Measurements from ENCODE around the gene PRKG1. TPM values are rescaled to one million over a fixed set of nuclear protein-coding genes. Genes with fewer than 3 reads are reported as not detected.

PRKG1 gene
- not detected for total RNA-seq

GRCh38 chr10:51074238-51075028, at the start of gene PRKG1:
Gene PRKG1 (plus strand): TSS chr10:51074487.
- Mint-ChIP-seq H3K4me1 (peaks cover 7% of the 10 kb centered on the region), H3K9me3 (no peaks in the 10 kb centered on the region), H3K27me3 (peaks cover 57% of the 10 kb centered on the region), H3K4me3 (peak within 1 kb of the TSS; percentile 49), H3K36me3 (no peaks in the 10 kb centered on the region), H3K27ac (no peak within 1 kb of the TSS)
- no peak for DNase-seq

GRCh38 chr10:51028420-51028819, 45.9 kb upstream of the PRKG1 start:
- no peaks in the 10 kb centered on the region for H3K4me1 Mint-ChIP-seq
- H3K9me3 Mint-ChIP-seq, result no peaks in the 10 kb centered on the region
- no peak for DNase-seq
- no peaks in the 10 kb centered on the region for H3K36me3 Mint-ChIP-seq
- H3K27me3 Mint-ChIP-seq, result peaks cover 15% of the 10 kb centered on the region
- H3K27ac Mint-ChIP-seq, result no peak overlapping the region
- H3K4me3 Mint-ChIP-seq, result no peak overlapping the region

GRCh38 chr10:51029172-51029641, 45.1 kb upstream of the PRKG1 start:
- H3K36me3 Mint-ChIP-seq, result no peaks in the 10 kb centered on the region
- no peak overlapping the region for H3K4me3 Mint-ChIP-seq
- no peaks in the 10 kb centered on the region for H3K9me3 Mint-ChIP-seq
- no peak overlapping the region for H3K27ac Mint-ChIP-seq
- DNase-seq, result no peak
- no peaks in the 10 kb centered on the region for H3K4me1 Mint-ChIP-seq
- peaks cover 15% of the 10 kb centered on the region for H3K27me3 Mint-ChIP-seq

- H3K36me3 Mint-ChIP-seq, result no peaks in the 10 kb centered on the region
- no peaks in the 10 kb centered on the region for H3K9me3 Mint-ChIP-seq
- H3K4me3 Mint-ChIP-seq, result no peak overlapping the region
- H3K27me3 Mint-ChIP-seq, result peaks cover 15% of the 10 kb centered on the region
- no peaks in the 10 kb centered on the region for H3K4me1 Mint-ChIP-seq
- no peak for DNase-seq
- no peak overlapping the region for H3K27ac Mint-ChIP-seq
Measured at GRCh38 chr10:51030480-51030879, 43.8 kb upstream of the PRKG1 start.

- H3K4me3 Mint-ChIP-seq, result no peak overlapping the region
- no peaks in the 10 kb centered on the region for H3K36me3 Mint-ChIP-seq
- H3K27me3 Mint-ChIP-seq, result peaks cover 15% of the 10 kb centered on the region
- H3K4me1 Mint-ChIP-seq, result no peaks in the 10 kb centered on the region
- H3K27ac Mint-ChIP-seq, result no peak overlapping the region
- no peak for DNase-seq
- no peaks in the 10 kb centered on the region for H3K9me3 Mint-ChIP-seq
Measured at GRCh38 chr10:51031950-51032349, 42.3 kb upstream of the PRKG1 start.

GRCh38 chr10:51034769-51035168, 39.5 kb upstream of the PRKG1 start:
- Mint-ChIP-seq H3K4me1 (no peaks in the 10 kb centered on the region), H3K27ac (no peak overlapping the region), H3K9me3 (no peaks in the 10 kb centered on the region), H3K27me3 (peaks cover 11% of the 10 kb centered on the region), H3K4me3 (no peak overlapping the region), H3K36me3 (no peaks in the 10 kb centered on the region)
- no peak for DNase-seq

- H3K4me3 Mint-ChIP-seq, result no peak overlapping the region
- H3K27ac Mint-ChIP-seq, result no peak overlapping the region
- H3K36me3 Mint-ChIP-seq, result no peaks in the 10 kb centered on the region
Measured at GRCh38 chr10:51035344-51035743, 38.9 kb upstream of the PRKG1 start.

GRCh38 chr10:51045871-51046270, 28.4 kb upstream of the PRKG1 start:
- Mint-ChIP-seq H3K4me3 (no peak overlapping the region), H3K27ac (no peak overlapping the region), H3K4me1 (no peaks in the 10 kb centered on the region), H3K9me3 (no peaks in the 10 kb centered on the region), H3K27me3 (no peaks in the 10 kb centered on the region), H3K36me3 (no peaks in the 10 kb centered on the region)
- DNase-seq, result no peak

More at GRCh38 chr10:51035344-51035743, 38.9 kb upstream of the PRKG1 start:
- H3K9me3 Mint-ChIP-seq, result no peaks in the 10 kb centered on the region
- no peak for DNase-seq
- H3K4me1 Mint-ChIP-seq, result no peaks in the 10 kb centered on the region
- peaks cover 11% of the 10 kb centered on the region for H3K27me3 Mint-ChIP-seq

GRCh38 chr10:51046654-51047053, 27.6 kb upstream of the PRKG1 start:
- Mint-ChIP-seq H3K27ac (no peak overlapping the region), H3K9me3 (no peaks in the 10 kb centered on the region), H3K27me3 (peaks cover 4% of the 10 kb centered on the region), H3K36me3 (no peaks in the 10 kb centered on the region), H3K4me1 (no peaks in the 10 kb centered on the region), H3K4me3 (no peak overlapping the region)
- DNase-seq, result no peak

- DNase-seq, result no peak
- H3K9me3 Mint-ChIP-seq, result no peaks in the 10 kb centered on the region
- no peaks in the 10 kb centered on the region for H3K4me1 Mint-ChIP-seq
- H3K36me3 Mint-ChIP-seq, result no peaks in the 10 kb centered on the region
- no peak overlapping the region for H3K4me3 Mint-ChIP-seq
- H3K27me3 Mint-ChIP-seq, result peaks cover 4% of the 10 kb centered on the region
- no peak overlapping the region for H3K27ac Mint-ChIP-seq
Measured at GRCh38 chr10:51047857-51048256, 26.4 kb upstream of the PRKG1 start.

GRCh38 chr10:51048792-51049191, 25.5 kb upstream of the PRKG1 start:
- Mint-ChIP-seq H3K27me3 (peaks cover 4% of the 10 kb centered on the region), H3K27ac (no peak overlapping the region), H3K4me3 (no peak overlapping the region), H3K36me3 (no peaks in the 10 kb centered on the region), H3K9me3 (no peaks in the 10 kb centered on the region), H3K4me1 (no peaks in the 10 kb centered on the region)
- DNase-seq, result no peak

GRCh38 chr10:51052163-51052562, 22.1 kb upstream of the PRKG1 start:
- Mint-ChIP-seq H3K27ac (no peak overlapping the region), H3K4me1 (no peaks in the 10 kb centered on the region), H3K9me3 (no peaks in the 10 kb centered on the region), H3K27me3 (peaks cover 4% of the 10 kb centered on the region), H3K36me3 (no peaks in the 10 kb centered on the region), H3K4me3 (no peak overlapping the region)
- DNase-seq, result no peak

- H3K4me1 Mint-ChIP-seq, result no peaks in the 10 kb centered on the region
- H3K27ac Mint-ChIP-seq, result no peak overlapping the region
- DNase-seq, result no peak
- H3K36me3 Mint-ChIP-seq, result no peaks in the 10 kb centered on the region
- H3K9me3 Mint-ChIP-seq, result peaks cover 4% of the 10 kb centered on the region
- H3K4me3 Mint-ChIP-seq, result no peak overlapping the region
- peaks cover 4% of the 10 kb centered on the region for H3K27me3 Mint-ChIP-seq
Measured at GRCh38 chr10:51057925-51058324, 16.4 kb upstream of the PRKG1 start.

- no peaks in the 10 kb centered on the region for H3K36me3 Mint-ChIP-seq
Measured at GRCh38 chr10:51063166-51063565, 11.1 kb upstream of the PRKG1 start.

GRCh38 chr10:51063659-51064535, 10.4 kb upstream of the PRKG1 start:
- DNase-seq, result no peak
- Mint-ChIP-seq H3K27ac (no peak overlapping the region), H3K27me3 (peaks cover 4% of the 10 kb centered on the region), H3K4me1 (no peaks in the 10 kb centered on the region), H3K9me3 (no peaks in the 10 kb centered on the region), H3K36me3 (no peaks in the 10 kb centered on the region), H3K4me3 (no peak overlapping the region)

More at GRCh38 chr10:51063166-51063565, 11.1 kb upstream of the PRKG1 start:
- Mint-ChIP-seq H3K27me3 (peaks cover 4% of the 10 kb centered on the region), H3K9me3 (peaks cover 4% of the 10 kb centered on the region), H3K4me3 (no peak overlapping the region), H3K4me1 (no peaks in the 10 kb centered on the region), H3K27ac (no peak overlapping the region)
- no peak for DNase-seq

Data from activated naive CD8-positive, alpha-beta T cell treated with anti-CD3 and anti-CD28 coated beads for 36 hours (primary cell).